Hematopoietic multipotent progenitor cell treated with erythropoietin and hydrocortisone succinate and interleukin-3 and kit ligand, for 15 days (in vitro differentiated cells): Measurements from ENCODE around the gene GRID1.
"Not testable (repeated sequence)": the region's sequence is repeated elsewhere in the genome, so short reads cannot be mapped to it uniquely, and the experiment has no call there.

Source experiments
- DNase-seq: peaks from one replicate; pipeline ENCODE4 v3.0.0-alpha.2; 2015; ENCODE audit warnings: low spot score

Gene GRID1

GRCh38 chr10:86032087-86032486 lies 334.5 kb downstream of the GRID1 start:
- DNase-seq, result not testable (repeated sequence)

GRCh38 chr10:86030312-86030711 lies 336.3 kb downstream of the GRID1 start:
- DNase-seq, result no peak

- DNase-seq, result no peak
Observed at GRCh38 chr10:86027346-86027745, 339.2 kb downstream of the GRID1 start.

GRCh38 chr10:86025509-86025908 lies 341.1 kb downstream of the GRID1 start:
- DNase-seq, result no peak

GRCh38 chr10:86024281-86025041 lies 342.1 kb downstream of the GRID1 start:
- no peak for DNase-seq

GRCh38 chr10:86023931-86024280 lies 342.7 kb downstream of the GRID1 start:
- no peak for DNase-seq

GRCh38 chr10:86023336-86023735 lies 343.3 kb downstream of the GRID1 start:
- no peak for DNase-seq

GRCh38 chr10:86022906-86023305 lies 343.7 kb downstream of the GRID1 start:
- DNase-seq, result no peak

- no peak for DNase-seq
Observed at GRCh38 chr10:86020134-86020533, 346.5 kb downstream of the GRID1 start.

- DNase-seq, result no peak
Observed at GRCh38 chr10:86019141-86019540, 347.5 kb downstream of the GRID1 start.

GRCh38 chr10:86018735-86019058 lies 347.9 kb downstream of the GRID1 start:
- DNase-seq, result no peak

- DNase-seq, result no peak
Observed at GRCh38 chr10:86017841-86018734, 348.5 kb downstream of the GRID1 start.

GRCh38 chr10:86013568-86013967 lies 353.0 kb downstream of the GRID1 start:
- DNase-seq, result no peak

GRCh38 chr10:86007171-86007570 lies 359.4 kb downstream of the GRID1 start:
- no peak for DNase-seq

- no peak for DNase-seq
Observed at GRCh38 chr10:86004337-86004736, 362.3 kb downstream of the GRID1 start.

GRCh38 chr10:86003201-86003621 lies 363.4 kb downstream of the GRID1 start:
- no peak for DNase-seq

GRCh38 chr10:86001521-86001920 lies 365.1 kb downstream of the GRID1 start:
- DNase-seq, result no peak

- no peak for DNase-seq
Observed at GRCh38 chr10:85997544-85997943, 369.1 kb downstream of the GRID1 start.

- DNase-seq, result no peak
Observed at GRCh38 chr10:85995791-85996190, 370.8 kb downstream of the GRID1 start.

GRCh38 chr10:85993840-85994507 lies 372.6 kb downstream of the GRID1 start:
- DNase-seq, result no peak

- no peak for DNase-seq
Observed at GRCh38 chr10:85993140-85993539, 373.5 kb downstream of the GRID1 start.

GRCh38 chr10:85992324-85992723 lies 374.3 kb downstream of the GRID1 start:
- DNase-seq, result no peak

GRCh38 chr10:85986777-85987176 lies 379.8 kb downstream of the GRID1 start:
- DNase-seq, result no peak
